Osteoblast (primary cell): ENCODE data around the gene MANEAL. TPM values are rescaled to one million over a fixed set of nuclear protein-coding genes. Genes with fewer than 3 reads are reported as not detected.
A peak's percentile ranks its signal among the peaks of the same experiment; 100 is the strongest.

Experiments
- DNase-seq: peaks from one replicate; pipeline ENCODE4 v3.0.0; 2011; ENCODE audit warnings: low spot score, mixed read lengths; ENCODE audit not compliant: insufficient read length; ENCODE audit errors: missing footprints
- H2AFZ ChIP-seq: 2 replicates; pipeline ENCODE4 v1.6.0; 2011; ENCODE audit warnings: mild to moderate bottlenecking, low read length
- H3K27ac ChIP-seq: 2 replicates; pipeline ENCODE4 v1.5.1; 2011; ENCODE audit warnings: mild to moderate bottlenecking, low read depth, low read length, moderate library complexity
- H3K27me3 ChIP-seq: 2 replicates; pipeline ENCODE4 v1.6.0; 2012; ENCODE audit warnings: mild to moderate bottlenecking, control low read depth, inconsistent platforms, low read length, moderate library complexity; ENCODE audit not compliant: insufficient read depth
- H3K36me3 ChIP-seq: 2 replicates; pipeline ENCODE4 v1.5.1; 2011; ENCODE audit warnings: mild to moderate bottlenecking, low read length, control low read depth, moderate library complexity; ENCODE audit not compliant: insufficient read depth
- H3K4me1 ChIP-seq: 2 replicates; pipeline ENCODE4 v1.5.1; 2011; ENCODE audit warnings: mild to moderate bottlenecking, low read length, control low read depth, moderate library complexity; ENCODE audit not compliant: insufficient read depth
- H3K4me2 ChIP-seq: 2 replicates; pipeline ENCODE4 v1.6.0; 2011; ENCODE audit warnings: mild to moderate bottlenecking, low read length; ENCODE audit not compliant: insufficient read depth
- H3K4me3 ChIP-seq: fragments of 200-600 bp; sonication (generic); 3 replicates; pipeline ENCODE4 v1.5.1; 2012; ENCODE audit warnings: mild to moderate bottlenecking, low read length, inconsistent platforms; ENCODE audit not compliant: insufficient read depth
- H3K79me2 ChIP-seq: 2 replicates; pipeline ENCODE4 v1.6.0; 2012; ENCODE audit warnings: mild to moderate bottlenecking, low read length, control low read depth, inconsistent platforms; ENCODE audit not compliant: insufficient read depth
- H3K9me3 ChIP-seq: 2 replicates; pipeline ENCODE4 v1.5.1; 2011; ENCODE audit warnings: low read depth, low read length, control low read depth
- H4K20me1 ChIP-seq: 2 replicates; pipeline ENCODE4 v1.6.0; 2012; ENCODE audit warnings: mild to moderate bottlenecking, low read length, control low read depth; ENCODE audit not compliant: insufficient read depth
- CTCF ChIP-seq: IDR thresholded peaks from 2 replicates; pipeline ENCODE4 v1.5.1; 2011; ENCODE audit warnings: mild to moderate bottlenecking, low read depth, low read length, moderate library complexity; ENCODE audit errors: extremely low read depth
- total RNA-seq: library from RNA; depleted of rRNA; stranded (reverse); fragments of >200 nt; gene quantifications from 2 replicates; pipeline ENCODE4 v1.2.3, GENCODE V29; 2012

Gene MANEAL
- total RNA-seq, 1 donor = 0.36 TPM

DNA sequence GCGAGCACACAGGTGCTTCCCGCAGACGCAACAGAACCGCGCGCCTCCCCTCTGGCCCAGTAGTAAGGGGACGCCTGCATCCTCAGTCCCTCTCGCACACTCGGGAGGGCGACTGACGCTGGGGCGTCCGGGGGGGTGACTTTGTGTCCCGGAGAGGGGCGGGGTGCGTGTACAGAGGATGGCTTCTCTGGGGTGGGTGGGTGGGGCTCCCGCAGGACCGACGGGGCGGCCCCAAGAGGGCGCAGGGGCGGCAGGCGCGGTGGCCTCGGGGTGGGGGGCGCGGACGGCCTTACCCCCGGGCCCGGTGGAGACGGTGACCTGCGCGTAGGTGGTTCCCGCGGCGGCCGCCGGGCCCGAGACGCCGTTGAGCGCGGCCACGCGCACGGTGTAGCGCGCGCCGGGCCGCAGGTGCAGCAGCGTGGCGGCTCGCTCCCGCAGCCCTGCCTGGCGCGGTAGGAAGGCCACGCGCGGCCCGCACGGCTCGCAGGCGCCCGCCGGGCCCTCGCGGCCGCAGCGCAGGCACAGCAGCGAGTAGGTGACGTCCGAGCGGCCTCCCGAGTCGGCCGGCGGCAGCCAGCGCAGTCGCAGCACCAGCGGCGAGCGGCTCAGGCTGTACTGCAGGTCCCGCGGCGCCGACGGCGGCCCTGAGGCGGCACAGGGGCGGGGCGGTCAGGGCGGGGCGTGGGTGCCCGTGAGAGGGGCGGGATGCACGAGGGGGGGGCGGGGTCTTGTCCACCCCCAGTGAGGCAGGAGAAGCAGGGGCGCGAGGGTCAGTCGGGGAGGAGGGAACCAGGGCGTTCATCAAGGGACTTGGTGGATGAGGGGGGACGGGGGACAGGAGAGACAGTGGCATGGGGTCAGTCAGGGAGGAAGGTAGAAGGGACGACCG lies 40.8 kb upstream of the MANEAL start:
- Histone ChIP-seq H3K27me3 (peaks cover 43% of the 10 kb centered on the region), H2AFZ (no peak overlapping the region), H3K4me3 (no peak overlapping the region), H4K20me1 (no peaks in the 10 kb centered on the region), H3K4me2 (no peak overlapping the region), H3K27ac (no peak overlapping the region), H3K9me3 (no peaks in the 10 kb centered on the region), H3K79me2 (no peaks in the 10 kb centered on the region), H3K4me1 (no peaks in the 10 kb centered on the region), H3K36me3 (no peaks in the 10 kb centered on the region)
- peak; percentile 91 for DNase-seq
- TF ChIP-seq CTCF = no peak

DNA sequence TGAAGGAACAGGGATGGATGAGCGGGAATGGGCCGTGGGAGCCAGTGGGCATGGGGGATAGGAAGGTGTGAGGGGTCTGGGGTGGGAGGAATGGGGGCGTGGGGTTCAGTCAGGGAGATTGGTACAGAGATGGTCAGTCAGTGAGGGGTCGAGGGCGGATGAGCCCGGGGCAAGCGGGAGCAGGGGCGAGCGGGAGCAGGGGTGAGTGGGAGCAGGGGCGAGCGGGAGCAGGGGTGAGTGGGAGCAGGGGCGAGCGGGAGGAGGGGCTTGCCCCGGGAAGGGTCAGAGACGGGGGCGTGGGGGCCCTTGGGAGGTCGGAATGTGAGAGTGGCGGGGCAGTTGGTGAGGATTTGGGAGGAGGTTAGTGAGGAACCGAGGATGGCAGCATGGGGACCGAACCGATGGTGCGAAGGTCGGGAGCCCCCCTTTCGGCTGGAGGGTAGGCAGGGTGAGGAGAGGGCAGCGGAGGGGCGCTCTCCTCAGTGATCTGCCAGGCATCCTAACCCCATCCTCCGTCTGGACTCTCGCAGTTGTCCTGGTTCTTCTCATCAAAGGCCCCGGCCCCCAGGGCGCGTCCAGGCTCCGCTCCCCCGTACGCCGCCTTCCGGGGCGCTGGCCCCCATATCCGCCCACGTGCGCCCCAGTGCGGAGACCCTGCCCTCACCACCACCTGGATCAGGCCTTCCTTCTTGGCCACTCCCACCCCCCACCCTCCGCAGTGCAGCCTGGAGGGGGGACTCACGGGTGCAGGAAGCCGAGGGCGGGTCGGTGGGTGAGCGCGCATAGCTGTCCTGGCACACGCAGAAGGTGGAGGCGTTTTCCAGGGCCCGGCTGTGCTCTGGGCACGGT lies 40.0 kb upstream of the MANEAL start:
- no peak for DNase-seq
- no peak overlapping the region for H3K4me3 ChIP-seq
- H3K4me2 ChIP-seq = no peak overlapping the region
- H3K79me2 ChIP-seq = no peaks in the 10 kb centered on the region
- TF ChIP-seq CTCF = no peak
- no peaks in the 10 kb centered on the region for H3K36me3 ChIP-seq
- H3K4me1 ChIP-seq = no peaks in the 10 kb centered on the region
- H4K20me1 ChIP-seq = no peaks in the 10 kb centered on the region
- no peak overlapping the region for H2AFZ ChIP-seq
- H3K9me3 ChIP-seq = no peaks in the 10 kb centered on the region
- no peak overlapping the region for H3K27ac ChIP-seq
- H3K27me3 ChIP-seq = peaks cover 43% of the 10 kb centered on the region

DNA sequence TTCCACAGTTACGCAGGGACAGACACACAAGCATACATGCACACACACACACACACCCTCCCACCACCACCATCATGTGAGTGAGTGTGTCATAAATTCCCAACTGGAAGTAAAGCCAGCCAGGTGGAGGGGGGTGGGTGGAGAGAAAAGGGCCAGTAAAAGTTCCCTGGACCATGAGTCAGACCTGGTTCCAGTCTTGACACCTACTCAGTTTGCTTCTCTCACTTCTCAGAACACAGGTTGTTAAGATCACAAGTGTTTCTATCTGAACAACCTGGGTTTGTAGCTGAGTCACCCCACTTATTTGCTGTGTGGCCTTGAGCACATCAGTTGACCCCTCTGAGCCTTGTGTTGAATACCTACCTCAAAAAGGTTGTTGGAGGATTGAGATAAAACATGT lies 38.4 kb upstream of the MANEAL start:
- DNase-seq = no peak
- Histone ChIP-seq H4K20me1 (no peaks in the 10 kb centered on the region), H3K36me3 (no peaks in the 10 kb centered on the region), H3K4me1 (no peaks in the 10 kb centered on the region), H3K27me3 (peaks cover 43% of the 10 kb centered on the region), H3K27ac (no peak overlapping the region), H3K79me2 (no peaks in the 10 kb centered on the region), H3K4me3 (no peak overlapping the region), H3K9me3 (no peaks in the 10 kb centered on the region), H2AFZ (no peak overlapping the region), H3K4me2 (no peak overlapping the region)
- TF ChIP-seq CTCF = no peak
